LHCN-M2 (cell line): ENCODE data around the gene AHCY. TPM values are rescaled to one million over a fixed set of nuclear protein-coding genes. Genes with fewer than 3 reads are reported as not detected.

ENCODE experiments used
- total RNA-seq: library from RNA; depleted of rRNA; stranded (reverse); fragments of >200 nt; gene quantifications from 2 replicates; pipeline ENCODE4 v1.2.3, GENCODE V29; 2014; rRNA removed

The AHCY gene
- total RNA-seq, 1 experiment from 2014 or later, result 141 TPM

Other genes with a start within 250 kb of the AHCY start
- 73.9 and 83.6 TPM in 2 replicates for gene EIF2S2, start 191.1 kb downstream of the AHCY start, total RNA-seq
- not detected in 2 replicates for gene ASIP, start 61.9 kb downstream of the AHCY start, total RNA-seq
- 38.7 and 38.9 TPM in 2 replicates for gene ITCH, start 59.9 kb upstream of the AHCY start, total RNA-seq
- gene DYNLRB1, start 213.1 kb upstream of the AHCY start, total RNA-seq, result 133 and 177 TPM in 2 replicates